Measurements from ENCODE around the gene TSHZ2. TPM values are rescaled to one million over a fixed set of nuclear protein-coding genes. Genes with fewer than 3 reads are reported as not detected.

TSHZ2 gene
- total RNA-seq, 4 donors from 2014 or later = 1.0 to 3.5 (median 2.8) TPM

DNA sequence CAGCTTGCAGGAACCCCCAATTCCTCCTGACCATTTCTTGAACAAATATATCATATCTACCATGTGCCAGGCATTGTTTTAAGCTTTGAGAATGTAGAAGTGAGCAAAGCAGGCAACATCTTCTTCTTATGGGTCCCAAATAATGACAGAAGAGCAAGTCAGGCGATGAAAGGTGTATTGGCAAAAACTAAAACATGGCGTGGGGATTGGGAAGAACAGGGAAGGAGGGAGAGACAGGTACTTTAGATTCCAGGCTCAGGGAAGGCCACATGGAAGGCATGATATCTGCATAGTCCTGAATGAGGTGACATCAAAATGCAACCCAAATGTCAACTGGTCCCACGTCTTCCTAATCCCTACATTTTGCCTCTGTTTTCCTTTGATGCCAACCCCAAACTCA, 434.4 kb downstream of the TSHZ2 start:
- Histone ChIP-seq H3K4me1 (peaks cover 0 to 10% of the 10 kb centered on the region in 2 donors), H3K36me3 (no peaks in the 10 kb centered on the region), H3K27me3 (no peaks in the 10 kb centered on the region), H3K27ac (no peak overlapping the region), H3K9me3 (no peaks in the 10 kb centered on the region), H3K4me3 (no peak overlapping the region)
- no peak for TF ChIP-seq POLR2A (IDR thresholded peaks at IDR 0.05)
- TF ChIP-seq, protein P1, sequence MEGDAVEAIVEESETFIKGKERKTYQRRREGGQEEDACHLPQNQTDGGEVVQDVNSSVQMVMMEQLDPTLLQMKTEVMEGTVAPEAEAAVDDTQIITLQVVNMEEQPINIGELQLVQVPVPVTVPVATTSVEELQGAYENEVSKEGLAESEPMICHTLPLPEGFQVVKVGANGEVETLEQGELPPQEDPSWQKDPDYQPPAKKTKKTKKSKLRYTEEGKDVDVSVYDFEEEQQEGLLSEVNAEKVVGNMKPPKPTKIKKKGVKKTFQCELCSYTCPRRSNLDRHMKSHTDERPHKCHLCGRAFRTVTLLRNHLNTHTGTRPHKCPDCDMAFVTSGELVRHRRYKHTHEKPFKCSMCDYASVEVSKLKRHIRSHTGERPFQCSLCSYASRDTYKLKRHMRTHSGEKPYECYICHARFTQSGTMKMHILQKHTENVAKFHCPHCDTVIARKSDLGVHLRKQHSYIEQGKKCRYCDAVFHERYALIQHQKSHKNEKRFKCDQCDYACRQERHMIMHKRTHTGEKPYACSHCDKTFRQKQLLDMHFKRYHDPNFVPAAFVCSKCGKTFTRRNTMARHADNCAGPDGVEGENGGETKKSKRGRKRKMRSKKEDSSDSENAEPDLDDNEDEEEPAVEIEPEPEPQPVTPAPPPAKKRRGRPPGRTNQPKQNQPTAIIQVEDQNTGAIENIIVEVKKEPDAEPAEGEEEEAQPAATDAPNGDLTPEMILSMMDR (IDR thresholded peaks at IDR 0.05 in 4 of 5, conservative IDR thresholded peaks at IDR 0.05 in 1 of 5) = no peak
- ATAC-seq (no peak), DNase-seq (no peak)
- intact Hi-C loops (cut with DNase I; ENCODE audit: low total_unique reads) = no loop called here
- in situ Hi-C loops (cut with MboI; ENCODE audit: low sequenced_read_pairs in 4 of 4) = no loop called here

- Histone ChIP-seq H3K36me3 (no peaks in the 10 kb centered on the region), H3K9me3 (no peaks in the 10 kb centered on the region), H3K4me3 (no peak overlapping the region), H3K27me3 (no peaks in the 10 kb centered on the region), H3K4me1 (peaks cover 0 to 10% of the 10 kb centered on the region in 2 donors), H3K27ac (no peak overlapping the region)
- ATAC-seq (no peak), DNase-seq (no peak)
- TF ChIP-seq, protein P1 (IDR thresholded peaks at IDR 0.05 in 4 of 5, conservative IDR thresholded peaks at IDR 0.05 in 1 of 5) = no peak
- no peak for TF ChIP-seq POLR2A (IDR thresholded peaks at IDR 0.05)
- in situ Hi-C loops (cut with MboI; ENCODE audit: low sequenced_read_pairs in 4 of 4) (no loop called here), intact Hi-C loops (cut with DNase I; ENCODE audit: low total_unique reads) (no loop called here)
Measured at GRCh38 chr20:53408691-53409446, 436.7 kb downstream of the TSHZ2 start.

GRCh38 chr20:53409447-53409717, 437.2 kb downstream of the TSHZ2 start:
- Histone ChIP-seq H3K4me3 (no peak overlapping the region), H3K4me1 (peaks cover 0 to 10% of the 10 kb centered on the region in 2 donors), H3K36me3 (no peaks in the 10 kb centered on the region), H3K9me3 (no peaks in the 10 kb centered on the region), H3K27me3 (no peaks in the 10 kb centered on the region), H3K27ac (no peak overlapping the region)
- DNase-seq (no peak), ATAC-seq (no peak)
- intact Hi-C loops (cut with DNase I; ENCODE audit: low total_unique reads) = no loop called here
- TF ChIP-seq POLR2A (IDR thresholded peaks at IDR 0.05) = no peak
- TF ChIP-seq, protein P1 (IDR thresholded peaks at IDR 0.05 in 4 of 5, conservative IDR thresholded peaks at IDR 0.05 in 1 of 5) = no peak
- in situ Hi-C loops (cut with MboI; ENCODE audit: low sequenced_read_pairs in 4 of 4) = no loop called here

GRCh38 chr20:53411129-53411528, 439.0 kb downstream of the TSHZ2 start:
- TF ChIP-seq, protein P1 (IDR thresholded peaks at IDR 0.05 in 4 of 5, conservative IDR thresholded peaks at IDR 0.05 in 1 of 5) = no peak
- TF ChIP-seq POLR2A (IDR thresholded peaks at IDR 0.05) = no peak
- no peak for DNase-seq
- Histone ChIP-seq H3K27ac (no peak overlapping the region), H3K4me1 (peaks cover 0 to 10% of the 10 kb centered on the region in 2 donors), H3K9me3 (no peaks in the 10 kb centered on the region), H3K36me3 (no peaks in the 10 kb centered on the region), H3K27me3 (no peaks in the 10 kb centered on the region), H3K4me3 (no peak overlapping the region)
- intact Hi-C loops (cut with DNase I; ENCODE audit: low total_unique reads) = no loop called here
- no peak for ATAC-seq
- in situ Hi-C loops (cut with MboI; ENCODE audit: low sequenced_read_pairs in 4 of 4) = no loop called here

- no peak overlapping the region for H3K4me3 ChIP-seq
- H3K9me3 ChIP-seq = no peaks in the 10 kb centered on the region
- no peak overlapping the region for H3K27ac ChIP-seq
- in situ Hi-C loops (cut with MboI; ENCODE audit: low sequenced_read_pairs in 4 of 4) = no loop called here
- ATAC-seq = no peak
- no peak for DNase-seq
- H3K27me3 ChIP-seq = no peaks in the 10 kb centered on the region
- no peaks in the 10 kb centered on the region for H3K36me3 ChIP-seq
- no peak for TF ChIP-seq POLR2A (IDR thresholded peaks at IDR 0.05)
- TF ChIP-seq, protein P1 (IDR thresholded peaks at IDR 0.05 in 4 of 5, conservative IDR thresholded peaks at IDR 0.05 in 1 of 5) = no peak
- peaks cover 0 to 10% of the 10 kb centered on the region in 2 donors for H3K4me1 ChIP-seq
- intact Hi-C loops (cut with DNase I; ENCODE audit: low total_unique reads) = no loop called here
Measured at GRCh38 chr20:53411891-53412290, 439.7 kb downstream of the TSHZ2 start.
